Left ventricle myocardium superior (tissue), 1 donor: ENCODE data around the gene CTRB1. TPM values are rescaled to one million over a fixed set of nuclear protein-coding genes. Genes with fewer than 3 reads are reported as not detected.
"Not testable (repeated sequence)": the region's sequence is repeated elsewhere in the genome, so short reads cannot be mapped to it uniquely, and the experiment has no call there.

ENCODE experiments used
- ATAC-seq: fragments of 200-7000 bp; cut with Tn5 transposase; one replicate; pipeline ENCODE4 v1.9.1; 2020; ENCODE audit warnings: mild to moderate bottlenecking, moderate library complexity
- DNase-seq: peaks from one replicate; pipeline ENCODE4 v3.0.0-alpha.2; 2020
- intact Hi-C: fragments of 100-400 bp; cut with micrococcal nuclease; formaldehyde crosslinking; loops from one replicate; pipeline ENCODE4 v1.11.0; 2022
- total RNA-seq: library from RNA; stranded (reverse); fragmentation: NEBNext Ultra II Directional; extraction: Animal tissue kit (Norgen Biotek cat#: 25700); gene quantifications from one replicate; pipeline ENCODE4 v1.2.1, GENCODE V29; 2021
- donor health status: DM: no; HTN: yes; CAD: no; lungs with severe emphysema.

Gene CTRB1
- total RNA-seq, 1 donor from 2014 or later: not detected

- intact Hi-C loops: no loop called here
- no peak for DNase-seq
- no peak for ATAC-seq
Measured at GRCh38 chr16:75203096-75203495, 15.7 kb upstream of the CTRB1 start.

DNA sequence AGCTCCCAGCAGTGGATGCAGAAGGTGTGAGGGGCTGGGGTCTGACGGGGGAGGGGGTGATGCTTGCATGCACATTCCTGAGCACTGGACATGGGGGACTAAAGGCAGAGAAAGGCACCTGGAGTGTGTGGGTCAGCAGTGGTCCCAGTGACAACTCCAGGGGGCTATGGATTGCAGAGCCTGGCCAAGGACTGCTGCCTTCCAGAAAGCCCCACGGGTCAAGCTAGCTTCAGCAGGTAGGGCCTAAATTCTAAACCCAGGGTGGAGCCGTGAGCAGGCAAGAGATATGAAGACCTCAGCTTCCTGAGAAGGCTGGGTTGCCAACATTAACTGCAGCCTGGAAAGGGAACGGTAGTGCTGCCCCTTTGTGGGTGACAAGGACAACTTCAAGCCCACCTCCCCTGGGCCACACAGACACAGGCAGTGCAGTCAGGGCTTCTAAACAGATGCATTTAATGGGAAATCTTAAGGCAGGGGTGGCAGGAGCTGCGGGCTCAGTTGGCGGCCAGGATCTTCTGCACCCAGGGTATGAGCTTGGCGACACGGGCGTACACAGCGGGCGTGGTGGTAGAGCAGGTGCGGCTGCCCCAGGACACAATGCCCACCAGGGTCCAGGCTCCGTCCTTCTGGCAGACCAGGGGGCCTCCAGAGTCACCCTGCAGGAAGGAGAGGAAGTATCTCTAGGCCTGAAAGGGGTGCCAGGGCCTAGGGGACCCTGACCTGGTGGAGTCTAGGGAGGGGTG lies 14.9 kb upstream of the CTRB1 start:
- intact Hi-C loops: no loop called here
- no peak for ATAC-seq
- DNase-seq: no peak

- intact Hi-C loops: no loop called here
- ATAC-seq (no peak), DNase-seq (no peak)
Measured at GRCh38 chr16:75204410-75204758, 14.4 kb upstream of the CTRB1 start.

DNA sequence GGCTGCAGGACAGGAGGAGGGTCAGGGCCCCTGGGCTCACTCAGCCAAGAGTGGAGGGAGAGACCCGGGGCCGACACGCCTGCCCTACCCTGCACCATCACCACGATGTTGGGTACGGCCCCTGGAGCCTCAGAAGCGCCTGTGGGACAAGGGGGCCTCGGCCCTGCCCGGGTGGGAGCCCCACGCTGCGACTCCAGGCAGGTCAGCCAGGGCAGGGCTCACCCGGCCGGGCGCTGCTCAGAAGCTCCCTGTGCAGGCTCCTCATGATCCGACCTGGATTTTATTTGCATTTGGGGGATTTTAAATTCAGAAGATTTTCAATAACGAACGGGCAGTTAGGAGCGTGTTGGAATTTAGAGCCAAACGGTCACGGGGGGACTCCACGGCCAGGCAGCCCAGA lies 13.9 kb upstream of the CTRB1 start:
- DNase-seq, intact Hi-C loops, ATAC-seq: not testable (repeated sequence)

- DNase-seq, ATAC-seq, intact Hi-C loops: not testable (repeated sequence)
Measured at GRCh38 chr16:75205438-75205837, 13.3 kb upstream of the CTRB1 start.

- intact Hi-C loops, ATAC-seq, DNase-seq: not testable (repeated sequence)
Measured at GRCh38 chr16:75205961-75206748, 12.6 kb upstream of the CTRB1 start.

- ATAC-seq: peak; percentile 12
- intact Hi-C loops: no loop called here
- DNase-seq: no peak
Measured at GRCh38 chr16:75206749-75207451, 11.9 kb upstream of the CTRB1 start, which contains the start of gene CTRB2. Gene CTRB2, minus strand, starts transcription at chr16:75207161. Its CDS starts 20 bp downstream, at chr16:75207141.

GRCh38 chr16:75207831-75208230 lies 11.0 kb upstream of the CTRB1 start:
- ATAC-seq (no peak), DNase-seq (no peak)
- intact Hi-C loops: no loop called here

DNA sequence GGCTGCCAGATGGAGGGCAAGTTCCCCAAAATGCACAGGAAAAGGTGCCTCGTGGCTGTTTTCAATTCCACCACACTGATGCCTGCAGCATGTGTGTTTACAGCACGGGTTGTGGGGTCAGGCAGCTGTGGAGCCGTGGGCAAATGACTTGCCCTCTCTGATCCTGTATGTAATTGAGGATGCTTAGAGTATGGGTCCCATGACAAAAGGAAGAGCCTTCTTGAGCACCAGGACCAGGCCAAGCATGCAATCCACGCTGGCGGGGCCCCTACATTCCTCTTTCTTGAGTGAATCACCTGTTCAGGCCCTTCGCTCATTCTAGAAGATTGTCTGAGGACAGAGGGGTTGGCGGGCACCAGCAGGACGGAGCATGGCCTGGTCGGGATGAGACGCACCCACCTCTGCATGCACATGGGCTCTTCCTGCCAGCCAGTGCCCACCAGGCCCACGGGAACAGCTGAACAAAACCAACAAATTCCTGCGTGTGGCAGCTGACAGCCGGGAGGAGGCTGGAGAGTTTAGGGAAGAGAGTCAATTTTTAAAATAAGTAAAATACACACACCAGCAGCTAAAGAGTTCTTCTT lies 10.5 kb upstream of the CTRB1 start:
- ATAC-seq: no peak
- DNase-seq: peak; percentile 22
- intact Hi-C loops: no loop called here

DNA sequence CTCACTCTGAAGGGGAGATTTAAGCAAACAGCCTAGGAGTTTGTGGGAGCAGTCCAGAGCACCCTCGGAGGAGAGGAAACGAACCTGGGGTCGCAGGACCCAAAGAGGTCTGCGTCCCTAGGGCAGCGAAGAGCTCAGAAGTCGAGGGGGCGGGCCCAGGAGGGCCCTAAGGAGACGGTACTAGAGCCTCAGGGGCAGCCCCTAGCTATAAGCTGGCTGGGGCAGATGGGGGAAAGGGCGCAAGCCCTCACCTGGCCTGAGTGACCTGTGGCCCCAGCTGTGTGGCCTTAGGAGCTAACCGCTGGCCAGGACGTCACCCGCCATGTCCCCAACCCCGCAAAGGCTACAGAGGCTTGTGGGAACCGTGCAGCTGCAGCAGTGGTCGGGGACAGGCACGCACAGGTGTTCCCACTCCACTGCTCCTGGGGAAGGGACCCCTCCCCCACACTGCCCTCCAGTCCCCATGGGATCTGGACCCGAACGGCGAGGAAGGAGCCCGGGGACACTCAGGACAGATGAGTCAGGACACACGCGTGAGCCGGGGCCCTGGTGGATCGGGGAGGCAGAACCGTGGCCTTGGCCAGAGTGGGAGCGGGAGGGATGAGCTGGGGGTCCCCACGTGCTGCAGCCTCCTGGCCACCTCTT lies 9.8 kb upstream of the CTRB1 start:
- no peak for ATAC-seq
- intact Hi-C loops: no loop called here
- peak; percentile 19 for DNase-seq

- intact Hi-C loops, DNase-seq, ATAC-seq: not testable (repeated sequence)
Measured at GRCh38 chr16:75209514-75209913, 9.3 kb upstream of the CTRB1 start.

- no peak for DNase-seq
- intact Hi-C loops: no loop called here
- no peak for ATAC-seq
Measured at GRCh38 chr16:75209944-75210343, 8.8 kb upstream of the CTRB1 start.

- ATAC-seq, intact Hi-C loops: not testable (repeated sequence)
- peak; percentile 11 for DNase-seq
Measured at GRCh38 chr16:75211286-75211685, 7.5 kb upstream of the CTRB1 start.

- ATAC-seq (no peak), DNase-seq (no peak)
- intact Hi-C loops: no loop called here
Measured at GRCh38 chr16:75216127-75216526, 2.7 kb upstream of the CTRB1 start.

DNA sequence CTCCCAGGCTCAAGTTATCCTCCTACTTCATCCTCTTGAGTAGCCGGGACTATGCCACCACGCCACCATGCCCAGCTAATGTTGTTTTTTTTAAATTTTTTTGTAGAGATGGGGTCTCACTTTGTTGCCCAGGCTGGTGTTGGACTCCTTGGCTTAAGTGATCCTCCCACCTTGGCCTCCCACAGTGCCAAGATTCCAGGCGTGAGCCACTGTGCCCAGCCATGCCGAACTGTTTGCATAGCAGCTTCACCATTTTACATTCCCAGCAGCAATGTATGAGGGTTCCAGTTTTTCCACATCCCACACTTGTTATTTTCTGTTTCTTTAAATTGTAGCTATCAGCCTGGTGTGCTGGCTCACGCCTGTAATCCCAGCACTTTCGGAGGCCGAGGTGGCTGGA lies 2.2 kb upstream of the CTRB1 start:
- DNase-seq (no peak), ATAC-seq (no peak)
- intact Hi-C loops: no loop called here

- ATAC-seq (no peak), DNase-seq (no peak)
- intact Hi-C loops: no loop called here
Measured at GRCh38 chr16:75217389-75217851, 1.4 kb upstream of the CTRB1 start.

DNA sequence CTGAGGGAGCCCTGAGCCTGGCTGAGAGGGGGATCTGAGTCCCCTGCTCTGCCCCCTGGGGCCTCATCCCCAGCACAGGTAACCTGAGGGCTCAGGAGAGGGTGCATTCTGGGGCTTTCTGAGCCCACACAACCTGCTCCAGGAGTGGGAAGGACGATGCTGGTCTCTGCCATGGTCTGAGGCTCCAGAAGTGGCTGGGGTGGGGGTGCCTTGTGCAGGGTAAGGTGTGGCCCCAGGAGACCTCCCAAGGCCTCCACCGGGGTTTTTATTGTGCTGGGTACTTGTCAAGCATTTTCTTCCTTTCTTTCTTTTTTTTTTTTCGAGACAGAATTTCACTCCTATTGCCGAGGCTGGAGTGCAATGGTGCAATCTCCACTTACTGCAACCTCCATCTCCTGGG lies 300 bp downstream of the CTRB1 start:
- ATAC-seq: no peak
- no peak for DNase-seq
- intact Hi-C loops: no loop called here

GRCh38 chr16:75219838-75220237 lies 1.1 kb downstream of the CTRB1 start:
- intact Hi-C loops: no loop called here
- no peak for ATAC-seq
- DNase-seq: no peak

DNA sequence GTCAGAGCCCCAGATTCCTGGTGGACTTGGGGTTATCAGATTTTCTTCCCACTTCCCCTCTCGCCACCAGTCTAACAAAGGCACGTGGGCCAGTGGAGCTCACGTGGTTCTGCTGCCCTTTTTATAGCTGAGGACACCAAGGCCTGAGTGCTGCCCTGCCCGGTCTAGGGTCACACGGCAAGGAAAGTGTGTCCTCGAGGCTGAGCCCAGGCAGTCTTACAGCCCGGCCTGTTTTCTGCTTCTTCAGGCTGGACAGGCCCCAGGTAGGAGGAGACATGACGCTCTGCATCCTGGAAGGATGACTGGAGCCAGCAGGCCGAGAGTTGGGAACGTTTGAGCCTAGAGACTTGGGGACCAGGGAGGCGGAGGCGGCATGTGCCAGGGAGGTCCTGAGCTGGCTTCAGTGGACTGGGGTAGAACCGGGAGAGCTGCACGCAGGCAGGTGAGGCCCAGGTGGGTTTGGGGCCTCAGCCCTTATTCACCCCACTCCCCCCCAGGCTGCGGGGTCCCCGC lies 3.5 kb downstream of the CTRB1 start:
- DNase-seq (no peak), ATAC-seq (no peak)
- intact Hi-C loops: no loop called here
